HepG2 (cell line): ENCODE data around the gene ELAC1. TPM values are rescaled to one million over a fixed set of nuclear protein-coding genes. Genes with fewer than 3 reads are reported as not detected.
A peak's percentile ranks its signal among the peaks of the same experiment; 100 is the strongest.

Source experiments
- AGO2 ChIP-seq: fragments of 200-400 bp; formaldehyde crosslinking; optimal IDR thresholded peaks from 2 replicates; pipeline ENCODE3; 2017; ENCODE audit warnings: mild to moderate bottlenecking, low read depth, low read length, moderate library complexity
- BCL6 ChIP-seq: IDR thresholded peaks from 2 replicates; pipeline ENCODE4 v1.6.1; 2016; ENCODE audit warnings: missing genetic modification reagents, missing compliant biosample characterization
- CHD2 ChIP-seq: IDR thresholded peaks from 2 replicates; pipeline ENCODE4 v1.6.1; 2011; ENCODE audit warnings: low read depth, low read length, improper control_type of control experiment
- GABPA ChIP-seq, 2 experiments: IDR thresholded peaks; 2 replicates each; pipeline ENCODE4 v1.6.1; 2011 to 2016; ENCODE audit warnings: low read depth in 2 of 2, low read length in 1 of 2, missing biosample characterization in 1 of 2, missing genetic modification characterization in 1 of 2
- KLF9 ChIP-seq: IDR thresholded peaks from 2 replicates; pipeline ENCODE4 v1.6.1; 2016; ENCODE audit warnings: low read depth
- NAIF1 ChIP-seq: sonication (generic); formaldehyde crosslinking; IDR thresholded peaks from 2 replicates; pipeline ENCODE4 v1.5.0; 2020; ENCODE audit warnings: mild to moderate bottlenecking, missing genetic modification reagents, borderline replicate concordance
- NCOA2 ChIP-seq: sonication (generic); formaldehyde crosslinking; IDR thresholded peaks from 2 replicates; pipeline ENCODE4 v1.8.0; 2022; ENCODE audit warnings: inconsistent platforms
- NR0B2 ChIP-seq: sonication (generic); formaldehyde crosslinking; IDR thresholded peaks from 2 replicates; pipeline ENCODE4 v1.4.0; 2020; ENCODE audit warnings: mild to moderate bottlenecking, missing genetic modification reagents
- NR2F2 ChIP-seq: IDR thresholded peaks from 2 replicates; pipeline ENCODE4 v1.6.1; 2012; ENCODE audit warnings: low read depth, inconsistent platforms, borderline replicate concordance
- POLR2G ChIP-seq: fragments of 200-400 bp; formaldehyde crosslinking; IDR thresholded peaks from 2 replicates; pipeline ENCODE4 v1.6.1; 2018; ENCODE audit warnings: mild to moderate bottlenecking, low read depth, low read length, moderate library complexity
- PPARG ChIP-seq: conservative IDR thresholded peaks from 2 replicates; pipeline ENCODE4 v1.6.1; 2016; ENCODE audit warnings: missing biosample characterization, missing genetic modification reagents
- ZGPAT ChIP-seq: IDR thresholded peaks from 2 replicates; pipeline ENCODE4 v1.6.1; 2016; ENCODE audit warnings: mild to moderate bottlenecking
- ZNF33A ChIP-seq: sonication (generic); formaldehyde crosslinking; IDR thresholded peaks from 2 replicates; pipeline ENCODE4 v1.5.1; 2020; ENCODE audit warnings: missing genetic modification reagents, mild to moderate bottlenecking, moderate library complexity, borderline replicate concordance
- polyA plus RNA-seq, 8 experiments: library from polyadenylated mRNA; depleted of rRNA in 3 of 8; stranded (reverse) in 7 of 8; unstranded in 1 of 8; fragments of >200 nt; fragmentation: Illumina TruSeq in 4 of 8; extraction: Trizol in 4 of 8; gene quantifications; 2 replicates each; pipeline versions ENCODE4 v1.2.1 to v1.2.3, GENCODE V29; 2011 to 2016; ENCODE audit warnings: low read depth in 4 of 8, missing spikeins in 1 of 8, mixed read lengths in 1 of 8; ENCODE audit not compliant: insufficient read depth in 1 of 8
- total RNA-seq, 5 experiments: library from RNA; depleted of rRNA; stranded (reverse); fragments of >200 nt; fragmentation: Illumina TruSeq; extraction: Trizol; gene quantifications; 2 replicates each; pipeline ENCODE4 v1.2.3, GENCODE V29; 2016; ENCODE audit warnings: low read depth in 1 of 5
- TF ChIP-seq, protein P1 (sequence below), 2 experiments: IDR thresholded peaks; 2 replicates each; pipeline ENCODE4 v1.6.1; 2011 to 2012; ENCODE audit warnings: low read length in 2 of 2, borderline replicate concordance in 1 of 2, low read depth in 1 of 2, mild to moderate bottlenecking in 1 of 2, moderate library complexity in 1 of 2
- TF ChIP-seq, protein P2 (sequence below): sonication (generic); formaldehyde crosslinking; IDR thresholded peaks from 2 replicates; pipeline ENCODE4 v1.5.0; 2020; ENCODE audit warnings: missing genetic modification reagents
- TF ChIP-seq, protein P3 (sequence below): sonication (generic); formaldehyde crosslinking; IDR thresholded peaks from 2 replicates; pipeline ENCODE4 v1.8.0; 2022; ENCODE audit warnings: mild to moderate bottlenecking, missing genetic modification reagents, borderline replicate concordance

ELAC1 gene
- total and polyA plus RNA-seq, 2 of the 13 experiments (the other 11 are each of a cell fraction or from before 2014, with no cell fraction given) = 1.9 to 3.6 TPM

DNA sequence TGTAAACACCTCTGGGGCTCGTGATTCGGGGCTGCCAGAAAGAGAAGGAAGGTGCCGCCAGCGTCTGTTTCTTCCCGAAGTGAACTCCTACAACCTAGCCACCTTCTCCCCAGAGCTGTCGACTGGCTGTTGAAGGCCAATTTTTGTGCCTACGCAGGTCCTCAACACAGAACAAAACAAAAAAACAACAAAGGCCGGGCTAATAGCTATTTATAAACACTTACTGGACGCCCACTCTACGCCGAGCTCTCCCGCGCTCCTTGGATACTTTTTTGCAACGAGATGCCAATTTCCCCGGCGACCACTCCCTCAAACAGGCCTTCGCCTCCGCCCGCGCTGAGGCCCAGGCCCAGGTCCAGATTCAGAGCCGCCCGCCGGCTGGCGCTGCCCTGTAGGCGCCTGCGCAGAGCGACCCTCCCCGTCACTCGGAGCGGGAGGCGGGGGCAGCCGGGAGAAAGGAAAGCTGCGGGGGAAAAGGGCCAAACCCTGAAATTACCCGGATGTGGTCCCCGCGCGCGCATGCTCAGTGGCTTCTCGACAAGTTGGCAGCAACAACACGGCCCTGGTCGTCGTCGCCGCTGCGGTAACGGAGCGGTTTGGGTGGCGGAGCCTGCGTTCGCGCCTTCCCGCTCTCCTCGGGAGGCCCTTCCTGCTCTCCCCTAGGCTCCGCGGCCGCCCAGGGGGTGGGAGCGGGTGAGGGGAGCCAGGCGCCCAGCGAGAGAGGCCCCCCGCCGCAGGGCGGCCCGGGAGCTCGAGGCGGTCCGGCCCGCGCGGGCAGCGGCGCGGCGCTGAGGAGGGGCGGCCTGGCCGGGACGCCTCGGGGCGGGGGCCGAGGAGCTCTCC, 62.1 kb downstream of the ELAC1 start, which contains the start of gene SMAD4 (continued):
- peak; percentile 68 for TF ChIP-seq ZGPAT (CRISPR knock-in tag)
- TF ChIP-seq NAIF1 = 0 out of 2 replicates have a peak, but pooled peaks have one; percentile 22
- TF ChIP-seq, protein P1, sequence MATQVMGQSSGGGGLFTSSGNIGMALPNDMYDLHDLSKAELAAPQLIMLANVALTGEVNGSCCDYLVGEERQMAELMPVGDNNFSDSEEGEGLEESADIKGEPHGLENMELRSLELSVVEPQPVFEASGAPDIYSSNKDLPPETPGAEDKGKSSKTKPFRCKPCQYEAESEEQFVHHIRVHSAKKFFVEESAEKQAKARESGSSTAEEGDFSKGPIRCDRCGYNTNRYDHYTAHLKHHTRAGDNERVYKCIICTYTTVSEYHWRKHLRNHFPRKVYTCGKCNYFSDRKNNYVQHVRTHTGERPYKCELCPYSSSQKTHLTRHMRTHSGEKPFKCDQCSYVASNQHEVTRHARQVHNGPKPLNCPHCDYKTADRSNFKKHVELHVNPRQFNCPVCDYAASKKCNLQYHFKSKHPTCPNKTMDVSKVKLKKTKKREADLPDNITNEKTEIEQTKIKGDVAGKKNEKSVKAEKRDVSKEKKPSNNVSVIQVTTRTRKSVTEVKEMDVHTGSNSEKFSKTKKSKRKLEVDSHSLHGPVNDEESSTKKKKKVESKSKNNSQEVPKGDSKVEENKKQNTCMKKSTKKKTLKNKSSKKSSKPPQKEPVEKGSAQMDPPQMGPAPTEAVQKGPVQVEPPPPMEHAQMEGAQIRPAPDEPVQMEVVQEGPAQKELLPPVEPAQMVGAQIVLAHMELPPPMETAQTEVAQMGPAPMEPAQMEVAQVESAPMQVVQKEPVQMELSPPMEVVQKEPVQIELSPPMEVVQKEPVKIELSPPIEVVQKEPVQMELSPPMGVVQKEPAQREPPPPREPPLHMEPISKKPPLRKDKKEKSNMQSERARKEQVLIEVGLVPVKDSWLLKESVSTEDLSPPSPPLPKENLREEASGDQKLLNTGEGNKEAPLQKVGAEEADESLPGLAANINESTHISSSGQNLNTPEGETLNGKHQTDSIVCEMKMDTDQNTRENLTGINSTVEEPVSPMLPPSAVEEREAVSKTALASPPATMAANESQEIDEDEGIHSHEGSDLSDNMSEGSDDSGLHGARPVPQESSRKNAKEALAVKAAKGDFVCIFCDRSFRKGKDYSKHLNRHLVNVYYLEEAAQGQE (IDR thresholded peaks at IDR 0.05; ENCODE audit: borderline replicate concordance in 1 of 2, low read depth in 1 of 2, low read length in 2 of 2) = no peak; a peak in 1 of 4 replicates
- TF ChIP-seq, protein P2, sequence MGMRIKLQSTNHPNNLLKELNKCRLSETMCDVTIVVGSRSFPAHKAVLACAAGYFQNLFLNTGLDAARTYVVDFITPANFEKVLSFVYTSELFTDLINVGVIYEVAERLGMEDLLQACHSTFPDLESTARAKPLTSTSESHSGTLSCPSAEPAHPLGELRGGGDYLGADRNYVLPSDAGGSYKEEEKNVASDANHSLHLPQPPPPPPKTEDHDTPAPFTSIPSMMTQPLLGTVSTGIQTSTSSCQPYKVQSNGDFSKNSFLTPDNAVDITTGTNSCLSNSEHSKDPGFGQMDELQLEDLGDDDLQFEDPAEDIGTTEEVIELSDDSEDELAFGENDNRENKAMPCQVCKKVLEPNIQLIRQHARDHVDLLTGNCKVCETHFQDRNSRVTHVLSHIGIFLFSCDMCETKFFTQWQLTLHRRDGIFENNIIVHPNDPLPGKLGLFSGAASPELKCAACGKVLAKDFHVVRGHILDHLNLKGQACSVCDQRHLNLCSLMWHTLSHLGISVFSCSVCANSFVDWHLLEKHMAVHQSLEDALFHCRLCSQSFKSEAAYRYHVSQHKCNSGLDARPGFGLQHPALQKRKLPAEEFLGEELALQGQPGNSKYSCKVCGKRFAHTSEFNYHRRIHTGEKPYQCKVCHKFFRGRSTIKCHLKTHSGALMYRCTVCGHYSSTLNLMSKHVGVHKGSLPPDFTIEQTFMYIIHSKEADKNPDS (CRISPR knock-in tag) = no peak
- TF ChIP-seq GABPA (IDR thresholded peaks at IDR 0.05; ENCODE audit: low read depth, low read length) = peak; percentile 42
- peak; percentile 78 for TF ChIP-seq GABPA (CRISPR knock-in tag; IDR thresholded peaks at IDR 0.05; ENCODE audit: low read depth)
- TF ChIP-seq AGO2 = peak; percentile 78
- TF ChIP-seq CHD2 = no peak
- TF ChIP-seq NR2F2 = no peak
- no peak for TF ChIP-seq BCL6 (CRISPR knock-in tag)
- no peak for TF ChIP-seq KLF9
- peak; percentile 75 for TF ChIP-seq NR0B2
- TF ChIP-seq, protein P3, sequence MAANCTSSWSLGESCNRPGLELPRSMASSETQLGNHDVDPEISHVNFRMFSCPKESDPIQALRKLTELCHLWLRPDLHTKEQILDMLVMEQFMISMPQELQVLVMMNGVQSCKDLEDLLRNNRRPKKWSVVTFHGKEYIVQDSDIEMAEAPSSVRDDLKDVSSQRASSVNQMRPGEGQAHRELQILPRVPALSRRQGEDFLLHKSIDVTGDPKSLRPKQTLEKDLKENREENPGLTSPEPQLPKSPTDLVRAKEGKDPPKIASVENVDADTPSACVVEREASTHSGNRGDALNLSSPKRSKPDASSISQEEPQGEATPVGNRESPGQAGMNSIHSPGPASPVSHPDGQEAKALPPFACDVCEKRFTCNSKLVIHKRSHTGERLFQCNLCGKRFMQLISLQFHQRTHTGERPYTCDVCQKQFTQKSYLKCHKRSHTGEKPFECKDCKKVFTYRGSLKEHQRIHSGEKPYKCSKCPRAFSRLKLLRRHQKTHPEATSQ (CRISPR knock-in tag) = peak; percentile 78; the same call in 1 of the 2 replicates
- no peak for TF ChIP-seq PPARG (CRISPR knock-in tag)
- peak; percentile 93 for TF ChIP-seq POLR2G
- no peak for TF ChIP-seq ZNF33A (CRISPR knock-in tag)
- no peak for TF ChIP-seq NCOA2
